PC-3 (cell line): ENCODE measurements around the gene KIF7.

Experiments used
- EZH2phosphoT487 ChIP-seq: fragments of 300-600 bp; sonication (generic); IDR thresholded peaks from 2 replicates; pipeline ENCODE4 v1.6.1; 2018; ENCODE audit warnings: mild to moderate bottlenecking, antibody characterized with exemption, low read length, borderline replicate concordance
- TF ChIP-seq, protein P1 (sequence below): fragments of 300-600 bp; sonication (generic); conservative IDR thresholded peaks from 2 replicates; pipeline ENCODE4 v1.5.1; 2017; ENCODE audit warnings: antibody characterized with exemption, low read depth, mild to moderate bottlenecking, low read length

DNA sequence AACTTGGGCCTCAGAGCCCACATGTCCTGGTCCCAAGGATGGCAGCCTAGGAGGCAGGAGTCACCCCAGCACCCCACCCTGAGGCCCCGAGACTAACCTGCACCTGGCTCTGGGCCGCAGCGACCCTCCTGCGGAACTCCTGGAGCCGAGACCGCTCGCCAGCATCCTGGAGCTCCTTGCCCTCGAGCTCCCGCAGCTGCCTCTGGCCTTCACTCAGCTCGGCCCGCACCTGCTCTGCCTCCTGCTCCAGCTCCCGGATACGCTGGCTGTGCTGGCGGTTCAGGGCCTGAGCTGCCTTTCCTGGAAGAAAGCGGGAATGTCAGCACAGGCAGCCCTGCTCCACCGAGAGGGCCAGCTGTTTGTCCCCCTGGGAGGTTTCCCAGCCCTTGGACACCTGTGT lies 13.2 kb downstream of the KIF7 start:
- TF ChIP-seq, protein P1, sequence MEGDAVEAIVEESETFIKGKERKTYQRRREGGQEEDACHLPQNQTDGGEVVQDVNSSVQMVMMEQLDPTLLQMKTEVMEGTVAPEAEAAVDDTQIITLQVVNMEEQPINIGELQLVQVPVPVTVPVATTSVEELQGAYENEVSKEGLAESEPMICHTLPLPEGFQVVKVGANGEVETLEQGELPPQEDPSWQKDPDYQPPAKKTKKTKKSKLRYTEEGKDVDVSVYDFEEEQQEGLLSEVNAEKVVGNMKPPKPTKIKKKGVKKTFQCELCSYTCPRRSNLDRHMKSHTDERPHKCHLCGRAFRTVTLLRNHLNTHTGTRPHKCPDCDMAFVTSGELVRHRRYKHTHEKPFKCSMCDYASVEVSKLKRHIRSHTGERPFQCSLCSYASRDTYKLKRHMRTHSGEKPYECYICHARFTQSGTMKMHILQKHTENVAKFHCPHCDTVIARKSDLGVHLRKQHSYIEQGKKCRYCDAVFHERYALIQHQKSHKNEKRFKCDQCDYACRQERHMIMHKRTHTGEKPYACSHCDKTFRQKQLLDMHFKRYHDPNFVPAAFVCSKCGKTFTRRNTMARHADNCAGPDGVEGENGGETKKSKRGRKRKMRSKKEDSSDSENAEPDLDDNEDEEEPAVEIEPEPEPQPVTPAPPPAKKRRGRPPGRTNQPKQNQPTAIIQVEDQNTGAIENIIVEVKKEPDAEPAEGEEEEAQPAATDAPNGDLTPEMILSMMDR = no peak
- no peak for TF ChIP-seq EZH2phosphoT487
